Neural progenitor cell (in vitro differentiated cells): ENCODE measurements around the gene RTN4RL2. TPM values are rescaled to one million over a fixed set of nuclear protein-coding genes. Genes with fewer than 3 reads are reported as not detected.

Experiments used
- DNase-seq: peaks from one replicate; pipeline ENCODE4 v3.0.0-alpha.2; 2016; ENCODE audit warnings: low spot score
- H2AFZ ChIP-seq: fragments of 200-600 bp; sonication (generic); replicated peaks from 2 replicates; pipeline ENCODE4 v1.6.1; 2016; ENCODE audit warnings: antibody characterized with exemption
- H3F3A ChIP-seq: fragments of 200-600 bp; sonication (generic); 2 replicates; pipeline ENCODE4 v1.6.1; 2016; ENCODE audit warnings: antibody characterized with exemption, low read depth
- H3K27ac ChIP-seq: fragments of 200-600 bp; sonication (generic); 2 replicates; pipeline ENCODE4 v1.5.1; 2016; ENCODE audit warnings: mild to moderate bottlenecking
- H3K27me3 ChIP-seq: fragments of 200-600 bp; sonication (generic); 2 replicates; pipeline ENCODE4 v1.6.1; 2016; ENCODE audit warnings: mild to moderate bottlenecking, moderate library complexity
- H3K36me3 ChIP-seq: fragments of 200-600 bp; sonication (generic); 2 replicates; pipeline ENCODE4 v1.5.1; 2016
- H3K4me1 ChIP-seq: fragments of 200-600 bp; sonication (generic); 2 replicates; pipeline ENCODE4 v1.6.1; 2016; ENCODE audit warnings: mixed run types
- H3K4me2 ChIP-seq: fragments of 200-600 bp; sonication (generic); 2 replicates; pipeline ENCODE4 v1.6.1; 2016
- H3K4me3 ChIP-seq: fragments of 200-600 bp; sonication (generic); 2 replicates; pipeline ENCODE4 v1.5.1; 2016
- H3K79me2 ChIP-seq: fragments of 200-600 bp; sonication (generic); 2 replicates; pipeline ENCODE4 v1.6.1; 2016; ENCODE audit warnings: low read depth
- H3K9ac ChIP-seq: fragments of 200-600 bp; sonication (generic); 2 replicates; pipeline ENCODE4 v1.6.1; 2016
- H3K9me3 ChIP-seq: fragments of 200-600 bp; sonication (generic); 2 replicates; pipeline ENCODE4 v1.5.1; 2016; ENCODE audit warnings: low read depth
- H4K20me1 ChIP-seq: fragments of 200-600 bp; sonication (generic); 2 replicates; pipeline ENCODE4 v1.6.1; 2016; ENCODE audit warnings: low read depth
- H3K27ac Mint-ChIP-seq: 3 replicates; pipeline ENCODE4 v1.8.0; 2021; ENCODE audit warnings: mixed read lengths
- H3K27me3 Mint-ChIP-seq: 2 replicates; pipeline ENCODE4 v1.8.0; 2022; ENCODE audit warnings: low read depth, mild to moderate bottlenecking, inconsistent platforms, moderate library complexity, mixed read lengths; ENCODE audit not compliant: insufficient read depth
- H3K36me3 Mint-ChIP-seq: 3 replicates; pipeline ENCODE4 v1.8.0; 2021; ENCODE audit warnings: mixed read lengths
- H3K4me1 Mint-ChIP-seq: 3 replicates; pipeline ENCODE4 v1.8.0; 2021; ENCODE audit warnings: mixed read lengths
- H3K4me3 Mint-ChIP-seq: 3 replicates; pipeline ENCODE4 v1.8.0; 2021; ENCODE audit warnings: mild to moderate bottlenecking, moderate library complexity, mixed read lengths
- H3K9me3 Mint-ChIP-seq: 3 replicates; pipeline ENCODE4 v1.8.0; 2020; ENCODE audit warnings: mixed read lengths
- EZH2 ChIP-seq: fragments of 200-600 bp; sonication (generic); IDR thresholded peaks from 2 replicates; pipeline ENCODE4 v1.6.1; 2017; ENCODE audit warnings: antibody characterized with exemption, mild to moderate bottlenecking, moderate library complexity
- EZH2phosphoT487 ChIP-seq: fragments of 200-600 bp; sonication (generic); IDR thresholded peaks from 2 replicates; pipeline ENCODE4 v1.6.1; 2017; ENCODE audit warnings: antibody characterized with exemption
- total RNA-seq: library from RNA; depleted of rRNA; stranded (reverse); fragments of >200 nt; gene quantifications from 2 replicates; pipeline ENCODE4 v1.2.3, GENCODE V29; 2015; ENCODE audit warnings: low replicate concordance
- TF ChIP-seq, protein P1 (sequence below): fragments of 200-600 bp; sonication (generic); IDR thresholded peaks from 2 replicates; pipeline ENCODE4 v1.5.1; 2017; ENCODE audit warnings: antibody characterized with exemption, mild to moderate bottlenecking

RTN4RL2 gene
- total RNA-seq, 1 donor from 2014 or later = 0.13 TPM

DNA sequence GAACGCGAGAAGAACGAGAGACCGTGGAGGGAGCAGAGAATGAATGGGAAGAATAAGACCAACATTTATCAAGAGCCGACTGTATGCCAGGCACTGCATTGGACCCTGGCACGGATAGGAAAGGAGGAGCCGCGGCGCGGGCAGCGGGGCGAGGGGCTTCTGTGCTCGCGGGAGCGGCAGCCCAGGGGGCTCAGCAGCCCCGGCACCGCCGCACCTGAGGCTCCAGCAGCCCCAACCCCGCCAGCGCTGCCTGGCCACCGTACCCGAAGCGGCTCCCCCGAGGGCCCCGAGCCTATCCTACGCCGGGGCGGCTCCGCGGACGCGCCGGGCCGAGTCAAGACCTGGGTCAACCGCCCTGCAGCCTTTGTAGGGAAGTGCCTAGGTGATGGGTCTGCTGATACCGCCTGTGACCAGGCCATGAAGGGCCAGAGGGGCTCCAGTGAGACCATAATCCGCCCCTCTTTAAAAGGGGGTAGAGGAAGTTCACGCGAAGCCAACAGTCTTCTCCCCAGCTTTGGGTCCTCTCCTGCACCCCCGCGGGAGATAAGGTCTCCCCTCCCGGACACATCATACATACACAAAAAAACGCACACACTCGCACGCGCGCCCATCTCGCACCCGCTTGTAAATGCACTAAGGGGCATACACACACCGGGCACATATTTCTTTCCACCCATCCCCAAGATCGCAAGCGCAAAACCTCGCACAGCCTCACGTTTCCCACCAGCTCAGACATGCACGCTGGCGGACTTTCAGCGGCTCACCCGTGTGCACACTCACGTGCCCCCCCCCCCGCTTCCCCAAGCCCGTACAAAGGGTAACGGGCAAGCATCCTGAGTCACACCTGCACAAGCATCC, 935 bp upstream of the RTN4RL2 start:
- no peaks in the 10 kb centered on the region for H3K79me2 ChIP-seq
- H3K9me3 ChIP-seq = no peaks in the 10 kb centered on the region
- peaks cover 40% of the 10 kb centered on the region for H3K4me1 Mint-ChIP-seq
- H3K27ac Mint-ChIP-seq = no peak overlapping the region
- H3K27ac ChIP-seq = no peak overlapping the region
- H3K4me3 Mint-ChIP-seq = peak overlapping the region; percentile 91
- no peaks in the 10 kb centered on the region for H3K36me3 Mint-ChIP-seq
- H3K27me3 ChIP-seq = peaks cover 91% of the 10 kb centered on the region
- no peak overlapping the region for H3K9ac ChIP-seq
- H3K4me1 ChIP-seq = peaks cover 34% of the 10 kb centered on the region
- no peak overlapping the region for H2AFZ ChIP-seq
- peaks cover 40% of the 10 kb centered on the region for H3K27me3 Mint-ChIP-seq
- no peaks in the 10 kb centered on the region for H3K9me3 Mint-ChIP-seq
- peak overlapping the region; percentile 98 for H3K4me2 ChIP-seq
- peaks cover 16% of the 10 kb centered on the region for H4K20me1 ChIP-seq
- DNase-seq = peak; percentile 45
- H3F3A ChIP-seq = peaks cover 12% of the 10 kb centered on the region
- H3K36me3 ChIP-seq = no peaks in the 10 kb centered on the region
- peak overlapping the region; percentile 66 for H3K4me3 ChIP-seq
- TF ChIP-seq EZH2phosphoT487 (peak; percentile 20), EZH2 (peak; percentile 88)
- TF ChIP-seq, protein P1, sequence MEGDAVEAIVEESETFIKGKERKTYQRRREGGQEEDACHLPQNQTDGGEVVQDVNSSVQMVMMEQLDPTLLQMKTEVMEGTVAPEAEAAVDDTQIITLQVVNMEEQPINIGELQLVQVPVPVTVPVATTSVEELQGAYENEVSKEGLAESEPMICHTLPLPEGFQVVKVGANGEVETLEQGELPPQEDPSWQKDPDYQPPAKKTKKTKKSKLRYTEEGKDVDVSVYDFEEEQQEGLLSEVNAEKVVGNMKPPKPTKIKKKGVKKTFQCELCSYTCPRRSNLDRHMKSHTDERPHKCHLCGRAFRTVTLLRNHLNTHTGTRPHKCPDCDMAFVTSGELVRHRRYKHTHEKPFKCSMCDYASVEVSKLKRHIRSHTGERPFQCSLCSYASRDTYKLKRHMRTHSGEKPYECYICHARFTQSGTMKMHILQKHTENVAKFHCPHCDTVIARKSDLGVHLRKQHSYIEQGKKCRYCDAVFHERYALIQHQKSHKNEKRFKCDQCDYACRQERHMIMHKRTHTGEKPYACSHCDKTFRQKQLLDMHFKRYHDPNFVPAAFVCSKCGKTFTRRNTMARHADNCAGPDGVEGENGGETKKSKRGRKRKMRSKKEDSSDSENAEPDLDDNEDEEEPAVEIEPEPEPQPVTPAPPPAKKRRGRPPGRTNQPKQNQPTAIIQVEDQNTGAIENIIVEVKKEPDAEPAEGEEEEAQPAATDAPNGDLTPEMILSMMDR = no peak

- H3K9me3 Mint-ChIP-seq = no peaks in the 10 kb centered on the region
- DNase-seq = peak; percentile 61
- H2AFZ ChIP-seq = peak overlapping the region; percentile 80
- peaks cover 37% of the 10 kb centered on the region for H3K27me3 Mint-ChIP-seq
- H3K4me3 Mint-ChIP-seq = peak overlapping the region; percentile 84
- H3K9ac ChIP-seq = no peak overlapping the region
- H3K4me2 ChIP-seq = peak overlapping the region; percentile 98
- H3K9me3 ChIP-seq = no peaks in the 10 kb centered on the region
- H3F3A ChIP-seq = peaks cover 21% of the 10 kb centered on the region
- no peaks in the 10 kb centered on the region for H3K36me3 Mint-ChIP-seq
- H3K79me2 ChIP-seq = no peaks in the 10 kb centered on the region
- H3K27me3 ChIP-seq = peaks cover 75% of the 10 kb centered on the region
- peak overlapping the region; percentile 66 for H3K4me3 ChIP-seq
- H3K36me3 ChIP-seq = no peaks in the 10 kb centered on the region
- peaks cover 43% of the 10 kb centered on the region for H3K4me1 Mint-ChIP-seq
- H3K27ac ChIP-seq = no peak overlapping the region
- no peak overlapping the region for H3K27ac Mint-ChIP-seq
- TF ChIP-seq EZH2phosphoT487 (no peak), EZH2 (no peak)
- TF ChIP-seq, protein P1 = no peak
- H4K20me1 ChIP-seq = peaks cover 20% of the 10 kb centered on the region
- peaks cover 37% of the 10 kb centered on the region for H3K4me1 ChIP-seq
Observed at GRCh38 chr11:57460758-57461749, 726 bp downstream of the RTN4RL2 start.

DNA sequence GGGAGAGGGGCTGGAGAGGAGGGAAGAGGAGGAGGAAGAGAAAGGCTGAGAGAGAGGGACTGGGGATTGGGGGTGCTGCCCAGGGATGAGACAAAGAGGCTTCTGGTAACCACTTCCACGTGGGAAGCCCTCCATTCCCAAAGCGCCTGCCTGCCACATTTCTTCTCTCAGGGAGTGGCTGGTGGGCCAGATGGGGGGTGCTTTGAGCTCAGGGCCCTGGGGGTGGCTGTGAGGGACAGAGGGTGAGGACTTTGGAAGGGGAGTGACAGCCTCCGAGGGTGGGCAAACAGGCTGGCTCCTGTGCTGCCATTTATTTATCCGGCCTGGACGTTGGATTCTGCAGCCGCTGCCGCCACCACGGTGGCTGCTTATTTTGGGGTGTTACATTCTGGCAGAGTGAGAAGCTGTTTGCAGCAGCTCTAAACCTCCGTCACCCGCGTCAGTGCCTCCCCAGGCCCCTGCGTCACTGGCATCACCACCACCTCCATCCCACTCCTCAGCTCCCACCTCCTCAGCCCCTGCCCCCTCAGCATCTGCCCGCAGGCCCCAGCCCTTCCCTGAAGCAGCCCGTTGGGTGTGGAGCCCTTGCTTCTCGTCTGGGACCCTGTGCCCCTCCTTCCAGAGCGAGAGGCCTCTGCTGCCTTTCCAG, 1.6 kb downstream of the RTN4RL2 start:
- no peaks in the 10 kb centered on the region for H3K79me2 ChIP-seq
- TF ChIP-seq EZH2 (no peak), EZH2phosphoT487 (no peak)
- TF ChIP-seq, protein P1 = no peak
- peaks cover 37% of the 10 kb centered on the region for H3K4me1 ChIP-seq
- H3K4me2 ChIP-seq = peak overlapping the region; percentile 98
- no peak overlapping the region for H3K4me3 ChIP-seq
- H3K4me3 Mint-ChIP-seq = peak overlapping the region; percentile 84
- no peak overlapping the region for H3K27ac ChIP-seq
- DNase-seq = no peak
- H3K9me3 ChIP-seq = no peaks in the 10 kb centered on the region
- H3K36me3 ChIP-seq = no peaks in the 10 kb centered on the region
- H2AFZ ChIP-seq = no peak overlapping the region
- no peaks in the 10 kb centered on the region for H3K9me3 Mint-ChIP-seq
- peaks cover 21% of the 10 kb centered on the region for H3F3A ChIP-seq
- peaks cover 20% of the 10 kb centered on the region for H4K20me1 ChIP-seq
- H3K4me1 Mint-ChIP-seq = peaks cover 43% of the 10 kb centered on the region
- no peak overlapping the region for H3K9ac ChIP-seq
- H3K36me3 Mint-ChIP-seq = no peaks in the 10 kb centered on the region
- H3K27ac Mint-ChIP-seq = no peak overlapping the region
- H3K27me3 ChIP-seq = peaks cover 65% of the 10 kb centered on the region
- H3K27me3 Mint-ChIP-seq = peaks cover 37% of the 10 kb centered on the region
